ENCODE measurements around the gene ZNF532. TPM values are rescaled to one million over a fixed set of nuclear protein-coding genes. Genes with fewer than 3 reads are reported as not detected.
"Not testable (repeated sequence)": the region's sequence is repeated elsewhere in the genome, so short reads cannot be mapped to it uniquely, and the experiment has no call there.

ZNF532 gene
- total RNA-seq, 8 experiments from 2014 or later: 28.6 to 161 (median 137) TPM

GRCh38 chr18:58855521-58855920, 9.2 kb upstream of the ZNF532 start:
- in situ Hi-C loops (cut with MboI; ENCODE audit: low pct_unique_long_range_greater_than_20kb in 2 of 9, low sequenced_read_pairs in 9 of 9, unreplicated experiment in 9 of 9); H3K27ac ChIP-seq; H3K4me3 ChIP-seq; ATAC-seq (replicated peaks in 6 of 8): not testable (repeated sequence)
- H3K4me1 ChIP-seq (replicated peaks in 1 of 2): peaks cover 20 to 24% of the 10 kb centered on the region in 2 donors
- WGBS, 10 experiments: 79 to 100% (median 86%) methylated on average over 2 to 6 of the region's 7 CpGs; no CpG with 5 or more reads in 3 of the 10 experiments

- H3K4me1 ChIP-seq (replicated peaks in 1 of 2): peaks cover 23 to 24% of the 10 kb centered on the region in 2 donors
- WGBS, 10 experiments: 22 to 98% (median 90%) methylated on average over 2 to 8 of the region's 9 CpGs
- in situ Hi-C loops (cut with MboI; ENCODE audit: low pct_unique_long_range_greater_than_20kb in 2 of 9, low sequenced_read_pairs in 9 of 9, unreplicated experiment in 9 of 9): no loop called here
- no peak for ATAC-seq (replicated peaks in 6 of 8)
- H3K27ac ChIP-seq: no peak overlapping the region
- no peak overlapping the region for H3K4me3 ChIP-seq
Measured at GRCh38 chr18:58856881-58857280, 7.8 kb upstream of the ZNF532 start.

- 9 to 100% (median 80%) methylated on average over 1 to 9 of the region's 11 CpGs; no CpG with 5 or more reads in 1 of the 10 experiments for WGBS, 10 experiments
- H3K4me1 ChIP-seq (replicated peaks in 1 of 2): peaks cover 35 to 38% of the 10 kb centered on the region in 2 donors
- peak in 3 of 8 experiments; percentile 37 to 81 (median 79) for ATAC-seq (replicated peaks in 6 of 8)
- in situ Hi-C loops (cut with MboI; ENCODE audit: low pct_unique_long_range_greater_than_20kb in 2 of 9, low sequenced_read_pairs in 9 of 9, unreplicated experiment in 9 of 9): no loop called here
- H3K27ac ChIP-seq: no peak overlapping the region
- no peak overlapping the region for H3K4me3 ChIP-seq
Measured at GRCh38 chr18:58858591-58859468, 5.8 kb upstream of the ZNF532 start.

GRCh38 chr18:58859907-58860306, 4.8 kb upstream of the ZNF532 start:
- no peak for ATAC-seq (replicated peaks in 6 of 8)
- 28 to 100% (median 40%) methylated on average over 1 to 5 of the region's 5 CpGs; no CpG with 5 or more reads in 1 of the 10 experiments for WGBS, 10 experiments
- Histone ChIP-seq H3K4me3 (no peak overlapping the region), H3K4me1 (replicated peaks in 1 of 2) (peaks cover 38 to 48% of the 10 kb centered on the region in 2 donors), H3K27ac (no peak overlapping the region)
- in situ Hi-C loops (cut with MboI; ENCODE audit: low pct_unique_long_range_greater_than_20kb in 2 of 9, low sequenced_read_pairs in 9 of 9, unreplicated experiment in 9 of 9): no loop called here

GRCh38 chr18:58860747-58861231, 3.9 kb upstream of the ZNF532 start:
- no peak overlapping the region for H3K27ac ChIP-seq
- no peak for ATAC-seq (replicated peaks in 6 of 8)
- 6 to 62% (median 25%) methylated on average over 1 to 7 of the region's 7 CpGs; no CpG with 5 or more reads in 1 of the 10 experiments for WGBS, 10 experiments
- H3K4me3 ChIP-seq: no peak overlapping the region
- in situ Hi-C loops (cut with MboI; ENCODE audit: low pct_unique_long_range_greater_than_20kb in 2 of 9, low sequenced_read_pairs in 9 of 9, unreplicated experiment in 9 of 9): no loop called here
- peaks cover 43 to 54% of the 10 kb centered on the region in 2 donors for H3K4me1 ChIP-seq (replicated peaks in 1 of 2)

- WGBS, 10 experiments: 25 to 100% (median 47%) methylated on average over 1 to 3 of the region's 3 CpGs; no CpG with 5 or more reads in 2 of the 10 experiments
- H3K4me3 ChIP-seq: no peak overlapping the region
- peak in 1 of 8 experiments; percentile 31 for ATAC-seq (replicated peaks in 6 of 8)
- in situ Hi-C loops (cut with MboI; ENCODE audit: low pct_unique_long_range_greater_than_20kb in 2 of 9, low sequenced_read_pairs in 9 of 9, unreplicated experiment in 9 of 9): no loop called here
- H3K4me1 ChIP-seq (replicated peaks in 1 of 2): peaks cover 49 to 54% of the 10 kb centered on the region in 2 donors
- peak overlapping the region; percentile 100 for H3K27ac ChIP-seq
Measured at GRCh38 chr18:58861353-58861752, 3.3 kb upstream of the ZNF532 start.

GRCh38 chr18:58861861-58862301, 2.8 kb upstream of the ZNF532 start:
- peaks cover 51 to 54% of the 10 kb centered on the region in 2 donors for H3K4me1 ChIP-seq (replicated peaks in 1 of 2)
- peak in 2 of 8 experiments; percentile 3 to 58 for ATAC-seq (replicated peaks in 6 of 8)
- in situ Hi-C loops (cut with MboI; ENCODE audit: low pct_unique_long_range_greater_than_20kb in 2 of 9, low sequenced_read_pairs in 9 of 9, unreplicated experiment in 9 of 9): no loop called here
- H3K27ac ChIP-seq: peak overlapping the region; percentile 100
- H3K4me3 ChIP-seq: peak overlapping the region in 1 of 5 donors; percentile 43
- WGBS, 10 experiments: 0 to 20% (median 8%) methylated on average over 1 to 5 of the region's 5 CpGs

GRCh38 chr18:58862356-58862755, 2.3 kb upstream of the ZNF532 start:
- Histone ChIP-seq H3K4me1 (replicated peaks in 1 of 2) (peaks cover 54 to 55% of the 10 kb centered on the region in 2 donors), H3K4me3 (peak overlapping the region in 4 of 5 donors; percentile 36 to 47 (median 43)), H3K27ac (peak overlapping the region; percentile 100)
- WGBS, 10 experiments: 0 to 85% (median 16%) methylated on average over 1 to 10 of the region's 10 CpGs
- no peak for ATAC-seq (replicated peaks in 6 of 8)
- in situ Hi-C loops (cut with MboI; ENCODE audit: low pct_unique_long_range_greater_than_20kb in 2 of 9, low sequenced_read_pairs in 9 of 9, unreplicated experiment in 9 of 9): no loop called here

GRCh38 chr18:58862851-58863538, 1.7 kb upstream of the ZNF532 start:
- no peak for ATAC-seq (replicated peaks in 6 of 8)
- 0 to 54% (median 7%) methylated on average over 1 to 6 of the region's 66 CpGs; no CpG with 5 or more reads in 1 of the 10 experiments for WGBS, 10 experiments
- H3K4me3 ChIP-seq: peak overlapping the region; percentile 36 to 47 (median 43)
- H3K27ac ChIP-seq: peak overlapping the region; percentile 100
- peaks cover 57 to 62% of the 10 kb centered on the region in 2 donors for H3K4me1 ChIP-seq (replicated peaks in 1 of 2)
- in situ Hi-C loops (cut with MboI; ENCODE audit: low pct_unique_long_range_greater_than_20kb in 2 of 9, low sequenced_read_pairs in 9 of 9, unreplicated experiment in 9 of 9): no loop called here

- ATAC-seq (replicated peaks in 6 of 8): peak; percentile 11 to 54 (median 30)
- peaks cover 63 to 67% of the 10 kb centered on the region in 2 donors for H3K4me1 ChIP-seq (replicated peaks in 1 of 2)
- no CpG with 5 or more reads among the region's 72 CpGs for WGBS, 10 experiments
- peak overlapping the region; percentile 36 to 47 (median 43) for H3K4me3 ChIP-seq
- H3K27ac ChIP-seq: peak overlapping the region; percentile 100
- in situ Hi-C loops (cut with MboI; ENCODE audit: low pct_unique_long_range_greater_than_20kb in 2 of 9, low sequenced_read_pairs in 9 of 9, unreplicated experiment in 9 of 9): no loop called here
Measured at GRCh38 chr18:58863539-58864145, 1.0 kb upstream of the ZNF532 start.

GRCh38 chr18:58865033-58865590, 435 bp downstream of the ZNF532 start:
- peak in 6 of 8 experiments; percentile 2 to 28 (median 10) for ATAC-seq (replicated peaks in 6 of 8)
- in situ Hi-C loops (cut with MboI; ENCODE audit: low pct_unique_long_range_greater_than_20kb in 2 of 9, low sequenced_read_pairs in 9 of 9, unreplicated experiment in 9 of 9): no loop called here
- H3K4me1 ChIP-seq (replicated peaks in 1 of 2): peaks cover 67 to 71% of the 10 kb centered on the region in 2 donors
- peak overlapping the region; percentile 36 to 47 (median 43) for H3K4me3 ChIP-seq
- WGBS, 10 experiments: 6 to 65% (median 8%) methylated on average over 2 to 4 of the region's 4 CpGs
- peak overlapping the region; percentile 100 for H3K27ac ChIP-seq

GRCh38 chr18:58865701-58866065, 1.0 kb downstream of the ZNF532 start:
- H3K4me1 ChIP-seq (replicated peaks in 1 of 2): peaks cover 62 to 72% of the 10 kb centered on the region in 2 donors
- WGBS, 10 experiments: 0 to 100% (median 30%) methylated on average over 1 to 7 of the region's 8 CpGs; no CpG with 5 or more reads in 1 of the 10 experiments
- peak overlapping the region; percentile 100 for H3K27ac ChIP-seq
- ATAC-seq (replicated peaks in 6 of 8): no peak
- H3K4me3 ChIP-seq: peak overlapping the region; percentile 36 to 47 (median 43)
- in situ Hi-C loops (cut with MboI; ENCODE audit: low pct_unique_long_range_greater_than_20kb in 2 of 9, low sequenced_read_pairs in 9 of 9, unreplicated experiment in 9 of 9): no loop called here

All from motor neuron (in vitro differentiated cells).